NCI-H748 treated with DMSO at 0.1 percent for 48 hours (cell line): Measurements from ENCODE around the gene TMEM250.

Experiments used
- DNase-seq: peaks from one replicate; lab custom pipeline; 2025; lab: John Stamatoyannopoulos, UW

TMEM250 gene

GRCh38 chr9:136082496-136083361, 35.9 kb downstream of the TMEM250 start:
- DNase-seq: no peak

- DNase-seq: no peak
These were observed 36.7 kb downstream of the TMEM250 start for GRCh38 chr9:136081826-136082495.

GRCh38 chr9:136081113-136081825, 37.4 kb downstream of the TMEM250 start:
- no peak for DNase-seq

- DNase-seq: no peak
These were observed 38.0 kb downstream of the TMEM250 start for GRCh38 chr9:136080716-136081112.

DNA sequence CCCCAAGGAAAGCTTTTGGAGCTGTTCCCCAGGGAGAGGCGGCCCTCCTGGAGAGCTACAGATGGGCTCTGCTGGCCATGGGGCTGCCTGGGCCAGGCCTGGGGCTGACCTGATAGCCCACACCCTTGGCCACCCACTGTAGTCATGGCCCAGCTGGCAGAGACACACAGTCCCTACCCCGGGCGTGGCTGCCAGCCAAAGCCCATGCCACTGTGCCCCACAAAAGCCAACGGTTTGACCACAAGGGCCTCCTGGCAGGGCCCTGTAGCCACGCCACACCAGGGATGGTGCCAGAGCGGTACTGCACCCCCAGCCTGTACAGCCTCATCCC, 38.8 kb downstream of the TMEM250 start:
- no peak for DNase-seq

GRCh38 chr9:136079211-136079915, 39.3 kb downstream of the TMEM250 start:
- DNase-seq: no peak

- no peak for DNase-seq
These were observed 40.1 kb downstream of the TMEM250 start for GRCh38 chr9:136078498-136079011.

- no peak for DNase-seq
These were observed 40.7 kb downstream of the TMEM250 start for GRCh38 chr9:136078024-136078423.

DNA sequence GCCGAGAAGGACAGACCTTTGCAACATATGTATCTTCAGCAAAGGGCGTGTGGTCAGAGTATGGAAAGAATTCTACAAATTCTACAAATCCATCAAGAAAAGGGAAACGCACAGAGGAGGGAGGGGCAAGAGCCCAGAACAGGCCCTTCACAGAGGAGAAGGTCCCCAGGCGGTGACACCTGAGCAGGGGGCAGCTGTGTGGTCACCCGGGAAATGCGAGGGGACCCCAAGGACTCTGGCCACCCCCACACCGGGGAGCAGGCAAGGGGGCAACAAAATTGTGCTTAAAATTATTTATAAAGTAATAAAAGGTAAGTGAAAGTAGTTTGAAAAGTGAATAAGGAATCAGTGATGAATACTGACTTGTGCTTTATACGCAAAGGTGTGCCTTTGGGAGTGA, 41.2 kb downstream of the TMEM250 start:
- no peak for DNase-seq

DNA sequence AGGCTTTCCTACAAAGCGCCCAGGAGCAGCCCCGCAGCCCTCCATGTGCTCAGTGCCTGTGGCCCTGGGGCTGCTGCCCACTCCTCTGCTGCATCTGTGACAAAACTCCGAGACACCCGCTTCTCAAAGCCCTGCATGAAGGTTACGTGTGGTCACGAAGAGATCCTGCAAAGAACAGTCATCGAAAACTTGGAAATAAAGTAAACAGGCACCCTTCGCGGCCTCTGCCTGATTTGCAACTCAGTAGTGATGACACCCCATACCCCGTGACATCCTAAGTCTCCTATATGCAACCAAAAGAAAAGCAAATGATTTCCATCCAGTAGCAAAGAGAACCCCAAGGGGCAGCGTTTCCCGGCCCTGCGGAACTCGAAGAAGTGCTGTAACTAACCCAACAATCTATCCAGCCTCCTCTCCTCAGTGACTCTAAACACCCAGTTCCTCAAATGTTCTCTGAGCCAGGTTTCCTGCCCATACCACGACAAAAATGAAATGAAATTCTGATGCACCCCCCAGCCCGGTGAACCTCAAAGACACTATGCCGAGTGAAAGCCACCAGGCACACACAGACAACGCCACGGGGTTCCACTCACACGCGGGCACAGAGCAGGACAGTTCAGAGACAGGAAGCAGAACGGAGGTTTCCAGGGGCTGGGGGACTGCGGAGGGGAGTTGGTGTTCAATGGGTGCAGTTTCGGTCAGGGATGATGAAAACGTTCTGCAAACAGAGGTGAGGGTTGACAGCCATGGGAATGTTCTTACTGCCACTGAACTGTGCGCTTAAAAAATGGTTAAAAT, 42.6 kb downstream of the TMEM250 start:
- DNase-seq: no peak

DNA sequence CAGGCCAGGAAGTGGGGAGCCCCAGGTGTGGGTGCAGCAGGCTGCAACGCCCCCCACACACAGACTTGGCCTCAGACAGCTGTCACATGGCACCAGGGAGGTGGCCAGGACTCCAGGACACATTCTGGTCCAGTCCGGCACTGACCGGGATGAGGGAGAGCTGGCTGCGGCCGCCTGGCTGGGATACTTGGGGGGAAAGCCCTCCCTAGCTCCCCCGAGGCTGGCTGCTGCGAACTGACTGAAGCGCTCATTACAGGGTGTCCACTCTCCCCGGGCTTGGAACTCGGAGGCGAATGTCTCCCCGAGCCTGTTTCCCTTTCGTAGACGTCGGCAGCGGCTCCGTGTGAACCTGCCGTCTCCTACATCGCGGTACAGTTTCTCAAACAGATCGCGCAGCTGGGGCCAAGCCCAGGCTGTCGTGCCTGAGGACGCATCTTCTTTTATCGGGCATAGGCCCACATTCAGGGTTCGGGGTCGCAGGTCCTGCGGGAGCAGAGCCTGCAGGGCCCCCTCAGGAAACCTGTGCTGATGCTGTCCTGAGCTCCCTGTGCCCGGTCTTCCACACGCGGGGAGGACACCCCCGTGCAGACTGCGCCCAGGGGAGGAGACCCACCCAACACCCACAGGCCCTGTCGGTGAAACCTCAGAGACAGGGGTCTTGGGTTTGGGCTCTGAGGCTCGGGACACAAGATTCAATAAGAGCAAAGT, 43.4 kb downstream of the TMEM250 start:
- DNase-seq: no peak

- no peak for DNase-seq
These were observed 44.0 kb downstream of the TMEM250 start for GRCh38 chr9:136074706-136075105.
